ENCODE measurements around the gene RPS27.

RPS27 gene

DNA sequence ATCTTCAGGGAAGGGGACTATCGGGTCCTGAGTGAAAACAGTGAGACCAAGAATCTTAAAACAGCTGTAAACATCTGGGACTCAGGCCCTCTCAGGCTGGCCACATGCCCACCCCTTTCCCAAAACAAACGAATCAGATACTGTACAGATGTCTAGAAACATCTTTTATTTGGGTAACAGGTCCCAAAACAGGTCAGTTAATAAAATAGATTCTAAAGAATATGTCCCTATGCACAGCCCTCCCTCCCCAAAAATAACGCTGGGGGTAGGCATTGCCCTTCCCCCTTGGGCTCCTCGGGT is 31.7 kb upstream of the RPS27 start:
- TF ChIP-seq POLR2AphosphoS5 (IDR thresholded peaks at IDR 0.05; ENCODE audit: low read depth, low read length) = no peak
- no peak for TF ChIP-seq POU2F2 (IDR thresholded peaks at IDR 0.05; ENCODE audit: low read depth, low read length)
- TF ChIP-seq TAF1 (IDR thresholded peaks at IDR 0.05; ENCODE audit: low read depth, low read length) = no peak
- TF ChIP-seq PAX5 (IDR thresholded peaks at IDR 0.05; ENCODE audit: insufficient read depth, low read length, severe bottlenecking) = no peak
- no peak for TF ChIP-seq POLR2A (IDR thresholded peaks at IDR 0.05; ENCODE audit: low read depth, low read length)
- TF ChIP-seq SPI1 (IDR thresholded peaks at IDR 0.05; ENCODE audit: low read depth, low read length) = no peak
- FAIRE-seq = no peak
- DNase-seq (ENCODE audit: insufficient read length, low spot score) = no peak

DNA sequence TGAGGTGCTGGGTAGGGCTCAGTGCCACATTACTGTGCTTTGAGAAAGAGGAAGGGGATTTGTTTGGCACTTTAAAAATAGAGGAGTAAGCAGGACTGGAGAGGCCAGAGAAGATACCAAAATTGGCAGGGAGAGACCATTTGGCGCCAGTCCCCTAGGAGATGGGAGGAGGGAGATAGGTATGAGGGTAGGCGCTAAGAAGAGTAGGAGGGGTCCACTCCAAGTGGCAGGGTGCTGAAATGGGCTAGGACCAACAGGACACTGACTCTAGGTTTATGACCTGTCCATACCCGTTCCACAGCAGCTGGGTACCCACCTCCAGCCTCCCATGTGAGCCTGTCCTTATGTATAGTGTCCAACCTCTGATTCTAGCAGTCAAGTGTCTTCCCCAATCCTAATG is 31.1 kb upstream of the RPS27 start:
- no peak for TF ChIP-seq TAF1 (IDR thresholded peaks at IDR 0.05; ENCODE audit: low read depth, low read length)
- FAIRE-seq (no peak), DNase-seq (ENCODE audit: insufficient read length, low spot score) (no peak)

DNA sequence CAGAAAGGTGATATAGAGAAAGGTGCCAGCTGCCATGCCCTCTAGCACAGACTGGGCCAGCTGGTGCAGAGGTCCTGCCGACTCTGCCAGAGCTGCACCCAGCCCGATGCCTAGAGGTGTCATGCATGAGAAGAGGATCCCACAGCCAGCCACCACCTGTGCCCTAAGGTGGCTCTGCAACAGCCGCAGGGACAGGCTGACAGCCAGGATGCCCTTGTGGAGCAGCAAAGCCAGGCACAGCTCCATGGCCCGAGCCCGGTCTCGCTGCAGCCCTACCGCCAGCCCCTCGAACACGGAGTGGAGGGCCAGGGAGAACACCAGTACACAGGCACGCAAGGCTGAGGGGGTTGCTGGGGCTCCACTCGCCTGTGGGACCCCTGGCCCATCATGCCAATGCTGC is 30.4 kb upstream of the RPS27 start:
- FAIRE-seq (no peak), DNase-seq (ENCODE audit: insufficient read length, low spot score) (no peak)
- no peak for TF ChIP-seq POU2F2 (IDR thresholded peaks at IDR 0.05; ENCODE audit: low read depth, low read length)
- TF ChIP-seq SPI1 (IDR thresholded peaks at IDR 0.05; ENCODE audit: low read depth, low read length) = no peak
- TF ChIP-seq POLR2AphosphoS5 (IDR thresholded peaks at IDR 0.05; ENCODE audit: low read depth, low read length) = no peak
- TF ChIP-seq POLR2A (IDR thresholded peaks at IDR 0.05; ENCODE audit: low read depth, low read length) = no peak
- TF ChIP-seq TAF1 (IDR thresholded peaks at IDR 0.05; ENCODE audit: low read depth, low read length) = no peak
- no peak for TF ChIP-seq PAX5 (IDR thresholded peaks at IDR 0.05; ENCODE audit: insufficient read depth, low read length, severe bottlenecking)

DNA sequence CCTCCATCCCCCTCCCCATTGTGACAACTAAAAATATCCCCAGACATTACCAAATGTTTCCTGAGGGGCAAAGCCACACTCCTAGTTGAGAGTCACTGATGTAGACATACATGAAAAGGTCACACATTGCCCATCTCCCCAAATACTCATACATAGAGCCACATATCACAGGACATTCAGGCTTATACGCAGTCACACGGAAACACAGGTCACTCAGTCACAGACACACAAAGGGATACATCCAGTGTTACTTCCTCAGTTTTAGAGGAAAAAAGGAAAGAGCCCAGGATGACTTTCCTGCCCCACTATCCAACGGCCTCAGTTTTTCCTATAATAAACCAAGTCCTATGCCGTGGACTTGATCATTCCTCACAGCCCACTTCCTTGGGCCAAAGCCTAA is 29.1 kb upstream of the RPS27 start:
- no peak for TF ChIP-seq PAX5 (IDR thresholded peaks at IDR 0.05; ENCODE audit: insufficient read depth, low read length, severe bottlenecking)
- no peak for TF ChIP-seq SPI1 (IDR thresholded peaks at IDR 0.05; ENCODE audit: low read depth, low read length)
- no peak for TF ChIP-seq POU2F2 (IDR thresholded peaks at IDR 0.05; ENCODE audit: low read depth, low read length)
- no peak for TF ChIP-seq POLR2A (IDR thresholded peaks at IDR 0.05; ENCODE audit: low read depth, low read length)
- no peak for TF ChIP-seq TAF1 (IDR thresholded peaks at IDR 0.05; ENCODE audit: low read depth, low read length)
- TF ChIP-seq POLR2AphosphoS5 (IDR thresholded peaks at IDR 0.05; ENCODE audit: low read depth, low read length) = no peak
- FAIRE-seq (no peak), DNase-seq (ENCODE audit: insufficient read length, low spot score) (no peak)

DNA sequence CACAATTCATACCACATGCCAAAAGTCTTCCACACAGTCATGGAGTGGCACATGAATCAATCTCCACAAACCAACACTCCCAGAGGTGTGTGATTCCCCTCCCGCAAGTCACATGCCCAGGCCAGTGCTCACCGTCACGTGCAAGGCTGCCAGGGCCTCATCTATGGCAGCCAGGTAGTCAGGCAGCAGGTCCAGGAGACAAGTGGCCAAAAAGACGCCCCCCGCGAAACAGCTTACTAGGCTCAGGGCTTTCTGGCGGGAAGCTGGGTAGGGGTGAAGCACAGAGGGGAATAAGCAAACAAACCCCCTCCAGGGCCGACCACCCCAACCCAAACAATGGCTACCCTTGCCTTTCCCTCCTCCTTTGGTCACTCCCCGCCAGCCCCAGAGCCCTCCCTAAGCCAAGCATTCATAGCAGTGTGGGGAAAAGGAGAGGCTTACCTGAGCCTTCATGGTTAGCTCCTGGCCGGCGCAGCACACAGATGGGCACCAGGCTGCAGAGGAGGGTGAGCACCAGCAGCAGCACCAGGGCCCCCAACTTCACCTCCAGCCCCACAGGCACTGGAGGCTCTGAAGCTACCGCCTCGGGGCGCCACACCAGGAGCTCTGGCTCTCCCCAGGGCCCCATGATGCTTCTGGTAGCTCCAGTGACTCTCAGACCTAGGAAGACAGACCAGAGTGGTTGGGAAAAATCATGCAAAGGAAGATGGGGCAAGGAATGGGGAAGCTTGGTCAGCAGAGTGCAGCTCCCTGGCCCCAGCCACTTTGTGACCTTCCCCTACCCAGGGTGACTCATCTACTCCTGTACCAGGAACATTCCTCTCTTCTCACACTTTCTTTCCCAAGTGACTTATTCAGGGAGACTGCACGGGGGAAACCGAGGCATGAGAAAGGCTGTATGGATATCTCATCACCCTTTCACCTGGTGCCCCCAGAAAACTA is 28.2 kb upstream of the RPS27 start:
- no peak for FAIRE-seq
- no peak for DNase-seq (ENCODE audit: insufficient read length, low spot score)
- TF ChIP-seq TAF1 (IDR thresholded peaks at IDR 0.05; ENCODE audit: low read depth, low read length) (no peak), PAX5 (IDR thresholded peaks at IDR 0.05; ENCODE audit: insufficient read depth, low read length, severe bottlenecking) (no peak), SPI1 (IDR thresholded peaks at IDR 0.05; ENCODE audit: low read depth, low read length) (no peak), POLR2AphosphoS5 (IDR thresholded peaks at IDR 0.05; ENCODE audit: low read depth, low read length) (no peak), POU2F2 (IDR thresholded peaks at IDR 0.05; ENCODE audit: low read depth, low read length) (no peak), POLR2A (IDR thresholded peaks at IDR 0.05; ENCODE audit: low read depth, low read length) (no peak)

DNA sequence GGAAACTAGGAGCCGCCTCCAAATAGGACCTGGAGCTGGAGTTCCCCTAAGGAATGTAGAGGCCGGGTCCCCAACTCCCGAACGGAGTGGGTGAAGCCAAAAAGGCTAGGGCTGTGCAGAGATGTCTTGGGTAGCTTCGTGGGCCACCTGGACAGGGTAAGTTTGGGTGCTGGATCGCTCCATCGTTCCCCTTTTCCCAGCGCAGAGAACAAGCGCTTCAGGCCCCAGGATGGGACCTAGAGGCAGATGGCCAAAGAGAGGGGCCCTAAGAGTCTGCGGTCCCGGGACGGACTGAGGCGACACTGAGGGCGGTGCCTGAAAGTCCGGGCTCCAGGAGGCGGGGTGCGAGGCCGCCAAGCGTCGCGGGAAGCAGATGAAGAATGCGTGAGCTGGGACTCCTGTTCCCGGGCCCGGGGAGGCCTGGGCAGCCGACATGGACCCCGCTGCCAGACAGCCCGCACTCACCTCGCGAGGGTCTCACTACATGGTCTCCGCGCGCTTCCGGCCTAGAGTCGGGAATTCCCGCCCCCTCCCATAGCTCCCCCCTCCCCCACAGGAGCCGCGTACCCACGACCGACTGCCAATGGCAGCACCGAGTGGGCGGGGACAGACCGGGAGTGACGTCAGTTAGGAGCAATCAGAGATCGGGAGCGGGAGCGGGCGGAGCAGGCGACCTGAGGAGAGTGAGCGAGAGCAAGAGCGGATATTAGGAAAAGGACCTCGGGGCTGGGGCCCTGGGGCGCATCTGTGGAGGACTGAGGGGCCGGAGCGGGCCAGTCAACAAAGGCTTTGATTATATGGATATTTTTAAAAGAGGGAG is 27.3 kb upstream of the RPS27 start, which contains the start of gene SLC39A1:
Gene SLC39A1, minus strand, starts transcription at position 508 of the 820 bp plus-strand sequence. CDS start 822 bp downstream, outside the sequence.
- FAIRE-seq (peak; percentile 96), DNase-seq (ENCODE audit: insufficient read length, low spot score) (peak; percentile 83)
- peak; percentile 78 for TF ChIP-seq POLR2AphosphoS5 (IDR thresholded peaks at IDR 0.05; ENCODE audit: low read depth, low read length)
- TF ChIP-seq TAF1 (IDR thresholded peaks at IDR 0.05; ENCODE audit: low read depth, low read length) = peak; percentile 66; the same call in 1 of the 2 replicates
- TF ChIP-seq POLR2A (IDR thresholded peaks at IDR 0.05; ENCODE audit: low read depth, low read length) = no peak; the same call in 1 of the 2 replicates

DNA sequence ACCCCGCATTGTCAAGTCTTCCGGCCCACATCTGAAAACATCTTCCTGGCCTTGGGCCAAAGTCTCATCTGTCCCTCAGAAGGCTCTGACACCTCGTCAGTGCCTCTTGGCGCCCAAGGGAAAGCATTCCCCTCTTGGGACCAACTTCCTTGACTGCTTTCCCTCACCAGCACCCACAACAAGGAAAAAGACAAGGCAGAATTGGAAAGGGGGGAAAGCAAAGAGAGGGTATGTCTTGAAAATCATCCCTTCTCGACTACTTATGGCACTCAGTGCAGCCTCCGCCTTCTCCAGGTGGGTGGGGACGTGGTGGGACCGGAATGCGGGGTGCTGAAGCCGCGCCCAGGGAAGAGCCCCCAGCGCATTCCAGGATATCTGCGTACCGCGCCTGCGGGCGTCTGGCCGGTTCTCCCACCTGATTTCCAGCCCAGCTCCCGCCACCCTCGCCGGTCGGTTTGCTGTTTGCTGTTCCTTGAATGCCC is 26.7 kb upstream of the RPS27 start:
- no peak for DNase-seq (ENCODE audit: insufficient read length, low spot score)
- TF ChIP-seq SPI1 (IDR thresholded peaks at IDR 0.05; ENCODE audit: low read depth, low read length) = no peak
- TF ChIP-seq POLR2AphosphoS5 (IDR thresholded peaks at IDR 0.05; ENCODE audit: low read depth, low read length) = no peak
- no peak for TF ChIP-seq PAX5 (IDR thresholded peaks at IDR 0.05; ENCODE audit: insufficient read depth, low read length, severe bottlenecking)
- no peak for TF ChIP-seq POU2F2 (IDR thresholded peaks at IDR 0.05; ENCODE audit: low read depth, low read length)
- no peak; the same call in 1 of the 2 replicates for TF ChIP-seq TAF1 (IDR thresholded peaks at IDR 0.05; ENCODE audit: low read depth, low read length)
- TF ChIP-seq POLR2A (IDR thresholded peaks at IDR 0.05; ENCODE audit: low read depth, low read length) = no peak
- FAIRE-seq = peak; percentile 40

DNA sequence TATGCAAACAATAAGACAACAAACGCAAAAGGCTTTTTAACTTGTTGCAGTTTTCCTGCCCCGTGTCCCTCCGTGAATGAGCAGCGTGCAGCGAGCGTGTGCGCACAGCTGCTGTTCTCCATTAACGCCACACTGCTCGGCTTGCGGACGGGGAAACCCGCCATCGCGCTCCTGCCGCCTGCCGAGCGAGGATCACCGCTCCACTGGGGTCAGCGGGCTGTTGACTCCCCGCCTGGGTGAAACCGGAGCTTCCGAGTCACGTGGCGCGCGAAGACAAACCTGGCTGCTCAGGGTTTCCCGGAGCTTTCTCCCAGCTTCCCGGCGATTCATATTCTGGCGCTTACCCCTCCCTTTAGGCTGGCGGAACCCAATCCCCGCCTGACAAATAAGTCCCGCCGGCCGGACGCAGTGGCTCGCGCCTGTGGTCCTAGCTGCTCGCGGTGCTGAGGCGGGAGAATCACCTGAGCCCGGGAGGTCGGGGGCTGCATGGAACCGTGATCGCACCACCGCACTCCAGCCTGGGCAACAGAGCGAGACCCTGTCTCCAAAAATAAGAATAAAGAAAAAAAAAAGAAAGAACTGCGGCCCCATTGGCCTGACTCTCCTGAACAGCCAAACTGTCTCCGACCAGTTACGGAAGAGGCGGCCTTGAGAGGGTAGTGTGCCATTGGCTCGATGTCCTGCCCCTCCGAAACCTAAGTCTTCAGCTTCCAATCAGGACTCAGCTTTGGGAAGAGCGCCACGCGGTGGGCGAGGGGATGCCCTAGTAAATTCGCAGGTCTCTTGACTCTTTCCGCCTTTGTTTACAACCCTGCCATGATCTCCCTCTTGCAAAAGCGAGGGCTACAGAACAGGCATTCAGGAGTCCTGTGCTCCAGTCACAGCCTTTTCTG is 23.2 kb upstream of the RPS27 start, which contains the start of gene CREB3L4:
Gene CREB3L4, plus strand, starts transcription at position 796 of the 893 bp plus-strand sequence. CDS start 624 bp downstream, outside the sequence.
- DNase-seq (ENCODE audit: insufficient read length, low spot score) (peak; percentile 80), FAIRE-seq (peak; percentile 91)
- TF ChIP-seq SPI1 (IDR thresholded peaks at IDR 0.05; ENCODE audit: low read depth, low read length) (no peak), PAX5 (IDR thresholded peaks at IDR 0.05; ENCODE audit: insufficient read depth, low read length, severe bottlenecking) (peak; percentile 39), POU2F2 (IDR thresholded peaks at IDR 0.05; ENCODE audit: low read depth, low read length) (no peak), TAF1 (IDR thresholded peaks at IDR 0.05; ENCODE audit: low read depth, low read length) (peak; percentile 58), POLR2A (IDR thresholded peaks at IDR 0.05; ENCODE audit: low read depth, low read length) (peak; percentile 71; the same call in 1 of the 2 replicates), POLR2AphosphoS5 (IDR thresholded peaks at IDR 0.05; ENCODE audit: low read depth, low read length) (peak; percentile 84)
